IMR-90 (cell line): ENCODE results near the gene PRSS22. TPM values are rescaled to one million over a fixed set of nuclear protein-coding genes. Genes with fewer than 3 reads are reported as not detected.

ENCODE experiments used
- ATAC-seq: fragments of 200-7000 bp; cut with Tn5 transposase; 2 replicates; pipeline ENCODE4 v1.9.1; 2020; ENCODE audit warnings: low read depth, mild to moderate bottlenecking, moderate library complexity
- BruUV-seq: library from RNA; stranded (reverse); fragments of 400-500 nt; replicated peaks from 2 replicates; lab custom pipeline; 2021; lab: Mats Ljungman, UMichigan
- CTCF ChIA-PET: fragments of 300-600 bp; formaldehyde crosslinking; extraction: SDS; loops from one replicate; lab custom pipeline; 2021; ENCODE audit warnings: antibody characterized with exemption; lab: Yijun Ruan, JAX
- POLR2A ChIA-PET: fragments of 300-600 bp; sonication (Branson Sonifier 250); formaldehyde crosslinking; loops from one replicate; lab custom pipeline; 2022; ENCODE audit warnings: antibody characterized with exemption; ENCODE audit not compliant: unreplicated experiment; lab: Charles Lee
- DNase-seq: peaks from one replicate; pipeline ENCODE4 v3.0.0; 2013
- H2AFZ ChIP-seq: replicated peaks from 2 replicates; pipeline ENCODE3; 2013; ENCODE audit warnings: low read length, mild to moderate bottlenecking; ENCODE audit not compliant: poor library complexity
- H2AK5ac ChIP-seq: 2 replicates; pipeline ENCODE4 v1.6.1; 2013; ENCODE audit warnings: low read depth, low read length, inconsistent platforms
- H2AK9ac ChIP-seq: replicated peaks from 2 replicates; pipeline ENCODE3; 2013; ENCODE audit warnings: mild to moderate bottlenecking, low read depth, low read length, moderate library complexity; ENCODE audit not compliant: poor library complexity
- H2BK120ac ChIP-seq: 2 replicates; pipeline ENCODE4 v1.6.1; 2013; ENCODE audit warnings: low read depth, low read length, inconsistent platforms
- H2BK15ac ChIP-seq: 3 replicates; pipeline ENCODE4 v1.6.1; 2013; ENCODE audit warnings: low read depth, low read length, inconsistent platforms
- H2BK20ac ChIP-seq: 2 replicates; pipeline ENCODE4 v1.6.1; 2013; ENCODE audit warnings: low read depth, mild to moderate bottlenecking, inconsistent platforms, low read length, moderate library complexity
- H2BK5ac ChIP-seq: 2 replicates; pipeline ENCODE4 v1.6.1; 2013; ENCODE audit warnings: mild to moderate bottlenecking, low read depth, low read length, inconsistent platforms; ENCODE audit not compliant: poor library complexity, severe bottlenecking
- H3K14ac ChIP-seq: replicated peaks from 2 replicates; pipeline ENCODE4 v1.6.1; 2013; ENCODE audit warnings: low read depth, low read length, inconsistent platforms
- H3K18ac ChIP-seq: 2 replicates; pipeline ENCODE4 v1.6.1; 2013; ENCODE audit warnings: low read depth, low read length, control low read depth
- H3K23ac ChIP-seq: 2 replicates; pipeline ENCODE4 v1.6.1; 2013; ENCODE audit warnings: low read depth, low read length, inconsistent platforms
- H3K27ac ChIP-seq: 2 replicates; pipeline ENCODE4 v1.5.1; 2013; ENCODE audit warnings: mild to moderate bottlenecking, control low read depth, low read length; ENCODE audit not compliant: insufficient read depth
- H3K27me3 ChIP-seq: 2 replicates; pipeline ENCODE4 v1.6.1; 2013; ENCODE audit warnings: low read length; ENCODE audit not compliant: control insufficient read depth, insufficient read depth
- H3K36me3 ChIP-seq: 2 replicates; pipeline ENCODE4 v1.6.1; 2013; ENCODE audit warnings: low read length, mixed read lengths; ENCODE audit not compliant: control insufficient read depth, insufficient read depth
- H3K4ac ChIP-seq: 2 replicates; pipeline ENCODE4 v1.6.1; 2013; ENCODE audit warnings: low read depth, low read length, inconsistent platforms
- H3K4me1 ChIP-seq: 2 replicates; pipeline ENCODE4 v1.6.1; 2013; ENCODE audit warnings: low read length, mixed read lengths; ENCODE audit not compliant: control insufficient read depth, insufficient read depth
- H3K4me2 ChIP-seq: 2 replicates; pipeline ENCODE4 v1.6.1; 2013; ENCODE audit warnings: low read depth, mild to moderate bottlenecking, control low read depth, low read length, moderate library complexity
- H3K4me3 ChIP-seq: 2 replicates; pipeline ENCODE4 v1.5.1; 2013; ENCODE audit warnings: low read depth, mild to moderate bottlenecking, control low read depth, low read length, moderate library complexity; ENCODE audit not compliant: insufficient read depth
- H3K56ac ChIP-seq: 2 replicates; pipeline ENCODE4 v1.6.1; 2013; ENCODE audit warnings: low read length, inconsistent platforms; ENCODE audit not compliant: insufficient read depth; ENCODE audit errors: extremely low read depth
- H3K79me1 ChIP-seq, 2 experiments: 2 replicates each; pipeline ENCODE4 v1.6.1; 2013; ENCODE audit warnings: low read length in 2 of 2, inconsistent platforms in 1 of 2, low read depth in 1 of 2
- H3K9ac ChIP-seq: 2 replicates; pipeline ENCODE4 v1.6.1; 2013; ENCODE audit warnings: low read depth, low read length, control low read depth
- H3K9me1 ChIP-seq: 2 replicates; pipeline ENCODE4 v1.6.1; 2013; ENCODE audit warnings: low read length, inconsistent platforms; ENCODE audit not compliant: insufficient read depth
- H3K9me3 ChIP-seq: 2 replicates; pipeline ENCODE4 v1.6.1; 2013; ENCODE audit warnings: low read length; ENCODE audit not compliant: control insufficient read depth, insufficient read depth
- H4K20me1 ChIP-seq: 2 replicates; pipeline ENCODE4 v1.6.1; 2013; ENCODE audit warnings: low read length, inconsistent platforms; ENCODE audit not compliant: insufficient read depth
- H4K5ac ChIP-seq: 2 replicates; pipeline ENCODE4 v1.6.1; 2013; ENCODE audit warnings: mild to moderate bottlenecking, low read depth, low read length, control low read depth
- H4K8ac ChIP-seq, 2 experiments: 2 replicates each; pipeline ENCODE4 v1.6.1; 2013; ENCODE audit warnings: low read depth in 2 of 2, low read length in 2 of 2, control low read depth in 1 of 2, inconsistent platforms in 1 of 2
- H4K91ac ChIP-seq: 2 replicates; pipeline ENCODE4 v1.6.1; 2013; ENCODE audit warnings: low read depth, low read length, inconsistent platforms; ENCODE audit not compliant: insufficient read depth
- BHLHE40 ChIP-seq: fragments of 150-350 bp; IDR thresholded peaks from 2 replicates; pipeline ENCODE4 v1.6.1; 2016; ENCODE audit warnings: mild to moderate bottlenecking, low read depth, low read length
- CEBPB ChIP-seq: IDR thresholded peaks from 2 replicates; pipeline ENCODE4 v1.6.1; 2012; ENCODE audit warnings: low read depth, low read length, improper control_type of control experiment
- CHD1 ChIP-seq: IDR thresholded peaks from 2 replicates; pipeline ENCODE4 v1.6.1; 2012; ENCODE audit warnings: low read depth, low read length, improper control_type of control experiment
- CTCF ChIP-seq: conservative IDR thresholded peaks from 2 replicates; pipeline ENCODE4 v1.5.1; 2012; ENCODE audit warnings: mild to moderate bottlenecking, low read depth, low read length, improper control_type of control experiment
- ELK1 ChIP-seq: fragments of 150-350 bp; IDR thresholded peaks from 2 replicates; pipeline ENCODE4 v1.6.1; 2016; ENCODE audit warnings: low read depth, mild to moderate bottlenecking, low read length, moderate library complexity, borderline replicate concordance
- FOS ChIP-seq: fragments of 150-350 bp; IDR thresholded peaks from 2 replicates; pipeline ENCODE4 v1.6.1; 2016; ENCODE audit warnings: low read depth, low read length
- MAFK ChIP-seq: IDR thresholded peaks from 2 replicates; pipeline ENCODE4 v1.6.1; 2012; ENCODE audit warnings: low read depth, low read length, improper control_type of control experiment
- MAZ ChIP-seq: IDR thresholded peaks from 2 replicates; pipeline ENCODE4 v1.6.1; 2012; ENCODE audit warnings: low read depth, mild to moderate bottlenecking, low read length, improper control_type of control experiment, moderate library complexity, borderline replicate concordance
- MXI1 ChIP-seq: IDR thresholded peaks from 2 replicates; pipeline ENCODE4 v1.6.1; 2012; ENCODE audit warnings: low read depth, mild to moderate bottlenecking, low read length, moderate library complexity, borderline replicate concordance
- NFE2L2 ChIP-seq: fragments of 150-350 bp; IDR thresholded peaks from 2 replicates; pipeline ENCODE4 v1.6.1; 2016; ENCODE audit warnings: low read depth, mild to moderate bottlenecking, low read length
- POLR2A ChIP-seq: IDR thresholded peaks from 2 replicates; pipeline ENCODE4 v1.6.1; 2012; ENCODE audit warnings: mild to moderate bottlenecking, low read depth, low read length
- RAD21 ChIP-seq: IDR thresholded peaks from 2 replicates; pipeline ENCODE4 v1.6.1; 2012; ENCODE audit warnings: low read length, improper control_type of control experiment
- RCOR1 ChIP-seq: IDR thresholded peaks from 2 replicates; pipeline ENCODE4 v1.6.1; 2012; ENCODE audit warnings: mild to moderate bottlenecking, low read length, improper control_type of control experiment; ENCODE audit not compliant: insufficient replicate concordance
- RFX5 ChIP-seq: IDR thresholded peaks from 2 replicates; pipeline ENCODE4 v1.8.0; 2012; ENCODE audit warnings: low read depth, mild to moderate bottlenecking, low read length, moderate library complexity
- SMC3 ChIP-seq: fragments of 150-350 bp; IDR thresholded peaks from 2 replicates; pipeline ENCODE4 v1.6.1; 2016; ENCODE audit warnings: low read depth, mild to moderate bottlenecking, antibody characterized with exemption, low read length, moderate library complexity
- USF2 ChIP-seq: fragments of 150-350 bp; IDR thresholded peaks from 2 replicates; pipeline ENCODE4 v1.6.1; 2017; ENCODE audit warnings: mild to moderate bottlenecking, antibody characterized with exemption, low read length, low read depth
- WGBS, 2 experiments: methylation state at CpG; one replicate each; pipeline versions ENCODE4 v1.1.5 to v1.1.7; 2013; ENCODE audit warnings: missing lambda C conversion rate in 2 of 2; ENCODE audit not compliant: insufficient read length in 1 of 2; ENCODE audit errors: extremely low coverage in 2 of 2; 5-methylcytosine and 5-hydroxymethylcytosine counted together
- dilution Hi-C: fragments of 300-500 bp; cut with HindIII; formaldehyde crosslinking; loops from one replicate; pipeline ENCODE4 v1.14.3; 2018; ENCODE audit warnings: low sequenced_read_pairs; ENCODE audit not compliant: unreplicated experiment
- in situ Hi-C: fragments of 300-500 bp; cut with MboI; formaldehyde crosslinking; loops from 3 replicates; pipeline ENCODE4 v1.14.3; 2019; ENCODE audit warnings: low sequenced_read_pairs, inconsistent platforms, mixed read lengths
- intact Hi-C: fragments of 100-400 bp; cut with micrococcal nuclease; formaldehyde crosslinking; loops from 2 replicates; pipeline ENCODE4 v1.10.0; 2022
- polyA plus RNA-seq, 3 experiments: library from polyadenylated mRNA; depleted of rRNA; stranded (reverse); fragments of >200 nt; gene quantifications; 2 replicates each; pipeline ENCODE4 v1.2.3, GENCODE V29; 2012; ENCODE audit warnings: low replicate concordance in 1 of 3
- total RNA-seq: library from RNA; depleted of rRNA; stranded (reverse); fragments of >200 nt; gene quantifications from 2 replicates; pipeline ENCODE4 v1.2.3, GENCODE V29; 2012

The PRSS22 gene
- total and polyA plus RNA-seq, 2 of the 4 experiments (the other 2 are of a cell fraction), result not detected

- no peak overlapping the region for H2BK20ac ChIP-seq
- H4K8ac ChIP-seq, result no peak overlapping the region
- no peak overlapping the region for H3K4me2 ChIP-seq
- no peak overlapping the region for H3K4me3 ChIP-seq
- BruUV-seq, result no TSS peak
- dilution Hi-C loops, result no loop called here
- H3K36me3 ChIP-seq, result no peaks in the 10 kb centered on the region
- H2AK5ac ChIP-seq, result no peak overlapping the region
- no peaks in the 10 kb centered on the region for H3K79me1 ChIP-seq
- no peaks in the 10 kb centered on the region for H3K9me1 ChIP-seq
- H3K18ac ChIP-seq, result no peak overlapping the region
- no peak overlapping the region for H3K56ac ChIP-seq
- H3K14ac ChIP-seq, result no peak overlapping the region
- intact Hi-C loops, result no loop called here
- no peaks in the 10 kb centered on the region for H3K4me1 ChIP-seq
- no peak overlapping the region for H2BK5ac ChIP-seq
- H3K27ac ChIP-seq, result no peak overlapping the region
- H2AFZ ChIP-seq, result no peak overlapping the region
- in situ Hi-C loops, result no loop called here
- H4K20me1 ChIP-seq, result no peaks in the 10 kb centered on the region
- no peak overlapping the region for H2BK120ac ChIP-seq
- ChIA-PET CTCF (no interaction called here), POLR2A (no interaction called here)
- WGBS, 2 experiments, result no CpG with 5 or more reads among the region's 5 CpGs
- peaks cover 45% of the 10 kb centered on the region for H3K27me3 ChIP-seq
- H3K23ac ChIP-seq, result no peak overlapping the region
- no peak overlapping the region for H3K4ac ChIP-seq
- no peak overlapping the region for H3K9ac ChIP-seq
- no peak for TF ChIP-seq USF2
- TF ChIP-seq FOS, result no peak
- no peak for TF ChIP-seq CTCF
- no peak for TF ChIP-seq BHLHE40
- no peak for TF ChIP-seq CHD1
- no peak for TF ChIP-seq RFX5
- TF ChIP-seq MAZ, result no peak
- no peak for TF ChIP-seq RCOR1
- TF ChIP-seq SMC3, result no peak
- no peak for TF ChIP-seq MAFK
- TF ChIP-seq NFE2L2, result no peak
- TF ChIP-seq MXI1, result no peak
- TF ChIP-seq RAD21, result no peak
- TF ChIP-seq POLR2A, result no peak
- TF ChIP-seq ELK1, result no peak
- TF ChIP-seq CEBPB, result no peak
- H3K9me3 ChIP-seq, result peaks cover 22% of the 10 kb centered on the region
- no peak overlapping the region for H4K5ac ChIP-seq
- DNase-seq, result no peak
- H2AK9ac ChIP-seq, result no peak overlapping the region
- ATAC-seq, result no peak
- H4K91ac ChIP-seq, result no peak overlapping the region
- no peak overlapping the region for H2BK15ac ChIP-seq
Measured at GRCh38 chr16:2806286-2806685, 51.7 kb downstream of the PRSS22 start.
